BJ (cell line): ENCODE data around the gene DDX3X. TPM values are rescaled to one million over a fixed set of nuclear protein-coding genes. Genes with fewer than 3 reads are reported as not detected.
"Not testable (repeated sequence)": the region's sequence is repeated elsewhere in the genome, so short reads cannot be mapped to it uniquely, and the experiment has no call there.

Experiments
- CTCF ChIA-PET: fragments of 350-600 bp; formaldehyde crosslinking; extraction: SDS; loops from one replicate; lab custom pipeline; 2021; ENCODE audit warnings: antibody characterized with exemption, inconsistent platforms; lab: Yijun Ruan, JAX
- POLR2A ChIA-PET: fragments of 300-600 bp; sonication (Branson Sonifier 250); formaldehyde crosslinking; extraction: SDS; loops from one replicate; lab custom pipeline; 2021; ENCODE audit warnings: antibody characterized with exemption; lab: Charles Lee
- DNase-seq: peaks from one replicate; pipeline ENCODE4 v3.0.0-alpha.2; 2011; ENCODE audit warnings: low read depth
- H3K27me3 ChIP-seq: 2 replicates; pipeline ENCODE4 v1.6.0; 2011; ENCODE audit warnings: low read length; ENCODE audit not compliant: control insufficient read depth, insufficient read depth
- H3K36me3 ChIP-seq: 2 replicates; pipeline ENCODE4 v1.5.1; 2011; ENCODE audit warnings: low read length; ENCODE audit not compliant: control insufficient read depth, insufficient read depth
- H3K4me3 ChIP-seq: 2 replicates; pipeline ENCODE4 v1.5.1; 2011; ENCODE audit warnings: low read depth, mild to moderate bottlenecking, control low read depth, low read length
- polyA plus RNA-seq: library from polyadenylated mRNA; depleted of rRNA; stranded (reverse); fragments of >200 nt; gene quantifications from 2 replicates; pipeline ENCODE4 v1.2.3, GENCODE V29; 2011; rRNA removed
- small RNA-seq: library from RNA; depleted of rRNA; stranded (forward); fragments of <200 nt; gene quantifications from one replicate; pipeline ENCODE3, GENCODE V24; 2012; ENCODE audit warnings: low replicate concordance, low read depth; ENCODE audit not compliant: insufficient read length
- TF ChIP-seq, protein P1 (sequence below): IDR thresholded peaks from 2 replicates; pipeline ENCODE4 v1.5.1; 2011; ENCODE audit warnings: low read depth, mild to moderate bottlenecking, control low read depth, inconsistent platforms, low read length, moderate library complexity; ENCODE audit not compliant: insufficient read depth

DDX3X gene
- polyA plus RNA-seq, 1 experiment, result 76.2 TPM

DNA sequence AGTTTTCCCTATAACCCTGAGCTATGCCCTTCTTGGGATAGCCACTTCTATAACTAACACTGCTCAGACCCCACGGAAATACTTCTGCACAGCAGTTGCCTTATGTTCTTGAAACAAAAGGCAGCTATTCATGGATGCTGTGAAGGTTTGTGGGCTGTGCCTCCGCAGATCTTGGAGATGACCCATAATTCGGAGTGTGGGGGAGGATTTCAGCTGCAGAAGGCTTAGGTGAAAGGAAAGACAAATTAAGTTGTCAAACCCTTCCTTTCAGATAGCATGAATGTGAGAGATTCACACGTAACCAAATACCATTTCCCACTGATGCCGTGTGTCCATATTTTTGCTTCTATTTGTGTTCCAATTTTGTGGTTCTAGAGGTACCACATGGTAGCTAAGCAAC lies 75.0 kb downstream of the DDX3X start:
- no peak overlapping the region for H3K4me3 ChIP-seq
- TF ChIP-seq, protein P1, sequence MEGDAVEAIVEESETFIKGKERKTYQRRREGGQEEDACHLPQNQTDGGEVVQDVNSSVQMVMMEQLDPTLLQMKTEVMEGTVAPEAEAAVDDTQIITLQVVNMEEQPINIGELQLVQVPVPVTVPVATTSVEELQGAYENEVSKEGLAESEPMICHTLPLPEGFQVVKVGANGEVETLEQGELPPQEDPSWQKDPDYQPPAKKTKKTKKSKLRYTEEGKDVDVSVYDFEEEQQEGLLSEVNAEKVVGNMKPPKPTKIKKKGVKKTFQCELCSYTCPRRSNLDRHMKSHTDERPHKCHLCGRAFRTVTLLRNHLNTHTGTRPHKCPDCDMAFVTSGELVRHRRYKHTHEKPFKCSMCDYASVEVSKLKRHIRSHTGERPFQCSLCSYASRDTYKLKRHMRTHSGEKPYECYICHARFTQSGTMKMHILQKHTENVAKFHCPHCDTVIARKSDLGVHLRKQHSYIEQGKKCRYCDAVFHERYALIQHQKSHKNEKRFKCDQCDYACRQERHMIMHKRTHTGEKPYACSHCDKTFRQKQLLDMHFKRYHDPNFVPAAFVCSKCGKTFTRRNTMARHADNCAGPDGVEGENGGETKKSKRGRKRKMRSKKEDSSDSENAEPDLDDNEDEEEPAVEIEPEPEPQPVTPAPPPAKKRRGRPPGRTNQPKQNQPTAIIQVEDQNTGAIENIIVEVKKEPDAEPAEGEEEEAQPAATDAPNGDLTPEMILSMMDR, result no peak
- ChIA-PET CTCF (no interaction called here), POLR2A (no interaction called here)
- H3K27me3 ChIP-seq, result no peaks in the 10 kb centered on the region
- DNase-seq, result no peak
- H3K36me3 ChIP-seq, result no peaks in the 10 kb centered on the region

DNA sequence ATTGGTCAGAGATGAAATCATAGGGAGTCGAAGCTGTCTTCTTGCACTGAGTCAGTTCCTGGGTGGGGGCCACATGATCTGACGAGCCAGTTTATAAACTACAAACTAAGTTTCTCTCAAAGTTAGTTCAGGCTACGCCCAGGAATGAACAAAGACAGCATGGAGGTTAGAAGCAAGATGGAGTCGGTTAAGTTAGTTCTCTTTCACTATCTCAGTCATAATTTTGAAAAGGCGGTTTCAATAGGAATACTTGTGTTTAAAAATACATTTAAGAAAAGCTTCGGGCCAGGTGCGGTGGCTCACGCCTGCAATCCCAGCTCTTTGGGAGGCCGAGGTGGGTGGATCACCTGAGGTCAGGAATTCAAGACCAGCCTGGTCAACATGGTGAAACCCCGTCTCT lies 77.3 kb downstream of the DDX3X start:
- POLR2A ChIA-PET, DNase-seq: not testable (repeated sequence)

DNA sequence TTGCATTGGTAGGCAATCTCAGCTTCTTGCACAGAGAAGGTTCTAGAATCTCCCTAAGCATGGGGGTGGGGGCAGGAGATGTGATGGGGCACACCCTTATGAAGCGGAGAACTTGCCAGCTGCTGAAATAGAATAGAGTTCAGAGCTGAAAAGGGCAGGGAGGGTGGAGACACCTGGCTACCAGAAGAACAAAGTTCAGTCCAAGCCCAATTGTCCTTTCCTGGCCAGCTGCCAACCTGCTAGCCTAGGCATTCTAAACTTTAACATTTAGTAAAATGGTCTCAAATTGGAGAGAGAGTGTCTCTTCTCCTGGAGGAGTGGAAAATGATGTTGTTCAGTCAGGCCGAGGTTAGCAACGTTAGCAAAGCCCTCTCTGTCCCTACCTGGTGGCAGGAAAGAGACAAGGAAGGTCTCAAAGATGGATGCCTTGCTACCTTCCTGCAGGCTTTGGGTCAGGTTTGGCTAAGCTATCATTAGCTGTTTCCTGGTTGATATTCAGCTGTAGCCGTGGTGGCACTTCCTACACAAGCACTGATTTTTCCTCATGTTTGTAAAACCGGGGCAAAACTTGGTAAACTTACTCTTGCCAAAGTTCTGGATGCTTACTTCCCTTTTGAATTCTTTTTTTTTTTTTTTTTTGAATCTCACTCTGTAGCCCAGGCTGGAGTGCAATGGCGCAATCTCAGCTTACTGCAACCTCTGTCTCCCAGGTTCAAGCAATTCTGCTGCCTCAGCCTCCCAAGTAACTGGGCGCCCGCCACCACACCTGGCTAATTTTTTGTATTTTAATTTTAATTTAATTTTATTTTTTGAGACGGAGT lies 78.5 kb downstream of the DDX3X start:
- Histone ChIP-seq H3K4me3 (no peak overlapping the region), H3K36me3 (no peaks in the 10 kb centered on the region), H3K27me3 (no peaks in the 10 kb centered on the region)
- TF ChIP-seq, protein P1, result no peak
- CTCF ChIA-PET, result no interaction called here
- POLR2A ChIA-PET, result no interaction called here
- DNase-seq, result no peak

More for the DNA sequence above, 77.3 kb downstream of the DDX3X start:
- CTCF ChIA-PET, H3K27me3 ChIP-seq, H3K36me3 ChIP-seq, H3K4me3 ChIP-seq: not testable (repeated sequence)

Small RNA genes lying within 50 kb of the gene (small RNA-seq; reads per million reads assigned to genes)
- gene RF00019 (not detected), gene RNA5SP502 (not detected)

Other genes starting within 250 kb of the DDX3X start
- 18.9 and 37.1 TPM in 2 replicates for gene USP9X, start 248.7 kb upstream of the DDX3X start, polyA plus RNA-seq
- gene NYX, start 113.2 kb downstream of the DDX3X start, polyA plus RNA-seq, result not detected in 2 replicates